ENCODE results near the gene MAZ.

Gene MAZ

DNA sequence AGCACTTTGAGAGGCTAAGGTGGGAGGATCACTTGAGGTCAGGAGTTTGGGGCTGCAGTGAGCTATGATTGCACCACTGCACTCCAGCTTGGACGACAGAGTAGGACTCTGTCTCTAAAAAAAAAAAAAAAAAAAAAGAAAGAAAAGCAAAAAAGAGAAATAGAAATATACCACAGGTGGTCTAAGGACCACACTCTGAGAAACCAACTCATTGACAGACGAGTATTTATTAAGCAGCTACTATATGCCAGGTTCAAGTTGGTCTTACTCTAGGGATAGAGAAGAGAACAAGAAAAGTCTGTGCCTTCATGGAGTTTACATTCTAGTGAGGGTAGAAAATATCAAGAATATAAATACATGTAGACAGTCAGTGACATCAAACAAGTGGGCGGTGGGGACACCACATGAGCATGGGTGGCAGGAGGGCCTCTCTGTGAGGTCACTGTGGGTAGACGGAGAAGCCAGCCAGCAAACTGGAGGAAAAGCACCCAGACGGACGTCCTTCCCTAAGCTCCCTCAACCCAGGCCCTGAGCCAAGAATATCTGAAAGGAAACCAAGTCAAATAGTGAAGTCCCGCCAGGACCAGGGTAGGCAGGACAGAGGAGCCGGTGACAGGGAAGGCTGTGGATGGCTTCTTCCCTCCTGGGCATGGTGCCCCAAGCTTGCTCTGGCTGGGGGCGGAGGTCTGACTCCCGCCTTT is 52.0 kb downstream of the MAZ start:
- DNase-seq, result no peak

GRCh38 chr16:29858974-29859373 is 52.6 kb downstream of the MAZ start:
- DNase-seq, result no peak

GRCh38 chr16:29860218-29860617 is 53.9 kb downstream of the MAZ start:
- DNase-seq, result no peak
